SK-N-SH treated with all-trans-retinoic acid at 6 μM for 48 hours (cell line): Measurements from ENCODE around the gene ARTN.

Experiments
- ARNTL ChIP-seq: fragments of 450-650 bp; formaldehyde crosslinking; IDR thresholded peaks from 2 replicates; pipeline ENCODE4 v1.5.0; 2020; ENCODE audit warnings: low read depth, mild to moderate bottlenecking, moderate library complexity, borderline replicate concordance
- BACH2 ChIP-seq: fragments of 250-450 bp; sonication (Bioruptor Pico); IDR thresholded peaks from 2 replicates; pipeline ENCODE4 v1.9.0; 2021; ENCODE audit warnings: mild to moderate bottlenecking, borderline replicate concordance
- CSDC2 ChIP-seq: fragments of 250-450 bp; sonication (Bioruptor Pico); IDR thresholded peaks from 2 replicates; pipeline ENCODE4 v1.5.0; 2020; ENCODE audit warnings: mild to moderate bottlenecking, moderate library complexity
- ESRRG ChIP-seq: fragments of 250-450 bp; sonication (Bioruptor Pico); IDR thresholded peaks from 2 replicates; pipeline ENCODE4 v1.6.1; 2021; ENCODE audit warnings: mild to moderate bottlenecking
- OSR1 ChIP-seq: fragments of 250-450 bp; sonication (Bioruptor Pico); IDR thresholded peaks from 2 replicates; pipeline ENCODE4 v1.8.0; 2022; ENCODE audit warnings: moderate library complexity, mild to moderate bottlenecking, inconsistent platforms
- PATZ1 ChIP-seq: fragments of 250-450 bp; sonication (Bioruptor Pico); IDR thresholded peaks from 2 replicates; pipeline ENCODE4 v1.8.0; 2020; ENCODE audit warnings: mild to moderate bottlenecking, moderate library complexity, borderline replicate concordance
- RARB ChIP-seq: fragments of 250-450 bp; sonication (Bioruptor Pico); IDR thresholded peaks from 2 replicates; pipeline ENCODE4 v1.8.0; 2021; ENCODE audit warnings: mild to moderate bottlenecking, moderate library complexity
- TCF4 ChIP-seq: fragments of 250-450 bp; sonication (Bioruptor Pico); IDR thresholded peaks from 2 replicates; pipeline ENCODE4 v1.8.0; 2021; ENCODE audit warnings: mild to moderate bottlenecking, moderate library complexity, borderline replicate concordance
- TOX ChIP-seq: fragments of 250-450 bp; sonication (Bioruptor Pico); IDR thresholded peaks from 2 replicates; pipeline ENCODE4 v1.8.0; 2021; ENCODE audit warnings: mild to moderate bottlenecking, moderate library complexity, borderline replicate concordance
- TSHZ2 ChIP-seq: fragments of 250-450 bp; sonication (Bioruptor Pico); IDR thresholded peaks from 2 replicates; pipeline ENCODE4 v1.5.0; 2020; ENCODE audit warnings: mild to moderate bottlenecking, moderate library complexity
- ZNF565 ChIP-seq: fragments of 450-650 bp; formaldehyde crosslinking; conservative IDR thresholded peaks from 2 replicates; pipeline ENCODE4 v1.5.0; 2020; ENCODE audit warnings: low read depth, mild to moderate bottlenecking, moderate library complexity

- TF ChIP-seq TCF4 (CRISPR knock-in tag) (no peak), RARB (CRISPR knock-in tag) (no peak), TOX (CRISPR knock-in tag) (no peak), BACH2 (CRISPR knock-in tag) (no peak), CSDC2 (CRISPR knock-in tag) (no peak), ARNTL (CRISPR knock-in tag) (no peak), PATZ1 (CRISPR knock-in tag) (no peak), OSR1 (CRISPR knock-in tag) (no peak), TSHZ2 (CRISPR knock-in tag) (no peak), ZNF565 (CRISPR knock-in tag) (no peak), ESRRG (CRISPR knock-in tag) (no peak)
Observed at GRCh38 chr1:43936431-43937151, 3.0 kb downstream of the ARTN start.
